Measurements from ENCODE around the gene MAST3. TPM values are rescaled to one million over a fixed set of nuclear protein-coding genes. Genes with fewer than 3 reads are reported as not detected.

MAST3 gene
- polyA plus RNA-seq, 1 of the 3 experiments (the other 2 are of a cell fraction): 4.5 TPM

GRCh38 chr19:18049385-18049784 is 48.2 kb upstream of the MAST3 start (continued):
- TF ChIP-seq MAX (IDR thresholded peaks at IDR 0.05; ENCODE audit: low read depth) (no peak), POLR2AphosphoS5 (IDR thresholded peaks at IDR 0.05; ENCODE audit: low read depth, low read length) (no peak), PBX3 (IDR thresholded peaks at IDR 0.05) (no peak), USF2 (IDR thresholded peaks at IDR 0.05; ENCODE audit: borderline replicate concordance, low read depth, low read length) (no peak), MEF2A (IDR thresholded peaks at IDR 0.05; ENCODE audit: borderline replicate concordance, low read depth) (no peak), EZH2phosphoT487 (IDR thresholded peaks at IDR 0.05; ENCODE audit: borderline replicate concordance, low read depth) (no peak), SIN3A (IDR thresholded peaks at IDR 0.05; ENCODE audit: borderline replicate concordance, low read depth, low read length) (no peak)

- Histone ChIP-seq H2AFZ (ENCODE audit: low read depth) (no peak overlapping the region), H3K4me1 (ENCODE audit: control insufficient read depth in 1 of 2, insufficient read depth in 2 of 2, low read depth in 1 of 2, low read length in 1 of 2) (peaks cover 0 to 5% of the 10 kb centered on the region in 2 experiments; a peak in 1 of 4 replicates), H3K27me3 (ENCODE audit: insufficient read depth) (no peaks in the 10 kb centered on the region), H3K9ac (no peak overlapping the region), H3K79me2 (ENCODE audit: insufficient read depth) (no peaks in the 10 kb centered on the region), H3K27ac (ENCODE audit: low read depth in 2 of 2, low read length in 1 of 2) (no peak overlapping the region), H3K36me3 (replicated peaks in 1 of 2; ENCODE audit: control insufficient read depth in 1 of 2, insufficient read depth in 2 of 2, low read length in 1 of 2) (no peaks in the 10 kb centered on the region), H3K4me3 (ENCODE audit: low read depth in 2 of 2, low read length in 1 of 2) (no peak overlapping the region), H3F3A (replicated peaks; ENCODE audit: insufficient read depth) (peaks cover 7% of the 10 kb centered on the region), H3K9me2 (no peaks in the 10 kb centered on the region), H3K9me3 (no peaks in the 10 kb centered on the region), H3K4me2 (no peak overlapping the region), H4K20me1 (ENCODE audit: insufficient read depth) (no peaks in the 10 kb centered on the region)
- CTCF ChIA-PET: interaction anchor here (1.3 to 1.8 kb wide), 3 partner anchors 23 to 119 kb away, joined by 3 to 4 read pairs (median 3); partner anchors contain the start of genes ARRDC2 and CCDC124
- WGBS (ENCODE audit: low lambda C conversion rate): 38% methylated on average over 30 of the region's 31 CpGs
- TF ChIP-seq FOXJ3 (CRISPR knock-in tag; IDR thresholded peaks at IDR 0.05) (no peak), FOSL2 (IDR thresholded peaks at IDR 0.05; ENCODE audit: borderline replicate concordance, low read depth) (no peak), ELF1 (IDR thresholded peaks at IDR 0.05) (no peak), ZBTB33 (IDR thresholded peaks at IDR 0.05; ENCODE audit: borderline replicate concordance, low read depth) (no peak), MXI1 (IDR thresholded peaks at IDR 0.05; ENCODE audit: low read depth, low read length) (no peak), GABPA (IDR thresholded peaks at IDR 0.05; ENCODE audit: low read depth) (no peak), SMC3 (IDR thresholded peaks at IDR 0.05; ENCODE audit: low read depth, low read length) (no peak), RFX5 (IDR thresholded peaks at IDR 0.05; ENCODE audit: low read length) (no peak), TAF1 (IDR thresholded peaks at IDR 0.05; ENCODE audit: borderline replicate concordance, low read depth, low read length) (no peak), RXRA (IDR thresholded peaks at IDR 0.05; ENCODE audit: borderline replicate concordance, low read depth) (no peak), YY1 (IDR thresholded peaks at IDR 0.05; ENCODE audit: low read depth) (no peak), USF2 (IDR thresholded peaks at IDR 0.05; ENCODE audit: borderline replicate concordance, low read depth, low read length) (no peak), NFIC (IDR thresholded peaks at IDR 0.05; ENCODE audit: borderline replicate concordance) (no peak)
- no peak for DNase-seq
- POLR2A ChIA-PET: no interaction called here
Measured at GRCh38 chr19:18051887-18052286, 45.7 kb upstream of the MAST3 start.
